HepG2 (cell line): ENCODE results near the gene TRIM42.

Experiments used
- FUBP1 ChIP-seq: sonication (generic); formaldehyde crosslinking; IDR thresholded peaks from 2 replicates; pipeline ENCODE4 v1.5.1; 2020; ENCODE audit warnings: missing genetic modification reagents, mild to moderate bottlenecking, borderline replicate concordance
- GABPA ChIP-seq, 2 experiments: IDR thresholded peaks; 2 replicates each; pipeline ENCODE4 v1.6.1; 2011 to 2016; ENCODE audit warnings: low read depth in 2 of 2, low read length in 1 of 2, missing biosample characterization in 1 of 2, missing genetic modification characterization in 1 of 2
- NCOR1 ChIP-seq: fragments of 200-600 bp; sonication (generic); IDR thresholded peaks from 2 replicates; pipeline ENCODE4 v1.7.0; 2017; ENCODE audit warnings: antibody characterized with exemption, low read length, borderline replicate concordance
- NR2C2 ChIP-seq: sonication (generic); formaldehyde crosslinking; IDR thresholded peaks from 2 replicates; pipeline ENCODE4 v1.4.0; 2020; ENCODE audit warnings: missing genetic modification reagents, mild to moderate bottlenecking, moderate library complexity, borderline replicate concordance
- PHF20 ChIP-seq: sonication (generic); formaldehyde crosslinking; IDR thresholded peaks from 2 replicates; pipeline ENCODE4 v1.5.0; 2020; ENCODE audit warnings: mild to moderate bottlenecking, missing genetic modification reagents
- RBM39 ChIP-seq: fragments of 200-400 bp; formaldehyde crosslinking; IDR thresholded peaks from one replicate; pipeline ENCODE4 v1.6.1; 2018; ENCODE audit warnings: antibody characterized with exemption, mild to moderate bottlenecking, low read depth, low read length; ENCODE audit not compliant: poor library complexity, severe bottlenecking
- TP53 ChIP-seq: sonication (generic); formaldehyde crosslinking; conservative IDR thresholded peaks from 2 replicates; pipeline ENCODE4 v1.4.0; 2020; ENCODE audit warnings: missing genetic modification reagents
- ZNF10 ChIP-seq: sonication (generic); formaldehyde crosslinking; IDR thresholded peaks from 2 replicates; pipeline ENCODE4 v1.4.0; 2020; ENCODE audit warnings: mild to moderate bottlenecking, low read depth, missing genetic modification reagents, borderline replicate concordance
- ZNF644 ChIP-seq: IDR thresholded peaks from 2 replicates; pipeline ENCODE4 v1.6.1; 2016; ENCODE audit warnings: low read depth
- TF ChIP-seq, protein P1 (sequence below): sonication (generic); formaldehyde crosslinking; IDR thresholded peaks from 2 replicates; pipeline ENCODE4 v1.5.0; 2020; ENCODE audit warnings: mild to moderate bottlenecking, missing genetic modification reagents, moderate library complexity

GRCh38 chr3:140695361-140696061 lies 17.6 kb downstream of the TRIM42 start:
- TF ChIP-seq PHF20 (no peak), NR2C2 (CRISPR knock-in tag) (no peak), ZNF644 (CRISPR knock-in tag) (no peak), TP53 (CRISPR knock-in tag) (no peak), GABPA (IDR thresholded peaks at IDR 0.05; ENCODE audit: low read depth, low read length) (no peak), GABPA (CRISPR knock-in tag; IDR thresholded peaks at IDR 0.05; ENCODE audit: low read depth) (no peak), NCOR1 (no peak), FUBP1 (CRISPR knock-in tag) (no peak), RBM39 (no peak), ZNF10 (CRISPR knock-in tag) (no peak)
- TF ChIP-seq, protein P1, sequence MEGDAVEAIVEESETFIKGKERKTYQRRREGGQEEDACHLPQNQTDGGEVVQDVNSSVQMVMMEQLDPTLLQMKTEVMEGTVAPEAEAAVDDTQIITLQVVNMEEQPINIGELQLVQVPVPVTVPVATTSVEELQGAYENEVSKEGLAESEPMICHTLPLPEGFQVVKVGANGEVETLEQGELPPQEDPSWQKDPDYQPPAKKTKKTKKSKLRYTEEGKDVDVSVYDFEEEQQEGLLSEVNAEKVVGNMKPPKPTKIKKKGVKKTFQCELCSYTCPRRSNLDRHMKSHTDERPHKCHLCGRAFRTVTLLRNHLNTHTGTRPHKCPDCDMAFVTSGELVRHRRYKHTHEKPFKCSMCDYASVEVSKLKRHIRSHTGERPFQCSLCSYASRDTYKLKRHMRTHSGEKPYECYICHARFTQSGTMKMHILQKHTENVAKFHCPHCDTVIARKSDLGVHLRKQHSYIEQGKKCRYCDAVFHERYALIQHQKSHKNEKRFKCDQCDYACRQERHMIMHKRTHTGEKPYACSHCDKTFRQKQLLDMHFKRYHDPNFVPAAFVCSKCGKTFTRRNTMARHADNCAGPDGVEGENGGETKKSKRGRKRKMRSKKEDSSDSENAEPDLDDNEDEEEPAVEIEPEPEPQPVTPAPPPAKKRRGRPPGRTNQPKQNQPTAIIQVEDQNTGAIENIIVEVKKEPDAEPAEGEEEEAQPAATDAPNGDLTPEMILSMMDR, result no peak
